ENCODE data around the gene ADCK1. TPM values are rescaled to one million over a fixed set of nuclear protein-coding genes. Genes with fewer than 3 reads are reported as not detected.
"Not testable (repeated sequence)": the region's sequence is repeated elsewhere in the genome, so short reads cannot be mapped to it uniquely, and the experiment has no call there.

ADCK1 gene
- total RNA-seq, 2 experiments from 2014 or later = 2.2 to 2.8 TPM

- ChIA-PET CTCF (no interaction called here), POLR2A (no interaction called here)
- Mint-ChIP-seq H3K27ac (no peak overlapping the region), H3K4me1 (peaks cover under 1% of the 10 kb centered on the region), H3K27me3 (no peaks in the 10 kb centered on the region), H3K4me3 (no peak overlapping the region), H3K9me3 (no peaks in the 10 kb centered on the region), H3K36me3 (ENCODE audit: low read depth) (no peaks in the 10 kb centered on the region)
- DNase-seq = no peak
Observed at GRCh38 chr14:77923131-77923936, 123.4 kb downstream of the ADCK1 start.

DNA sequence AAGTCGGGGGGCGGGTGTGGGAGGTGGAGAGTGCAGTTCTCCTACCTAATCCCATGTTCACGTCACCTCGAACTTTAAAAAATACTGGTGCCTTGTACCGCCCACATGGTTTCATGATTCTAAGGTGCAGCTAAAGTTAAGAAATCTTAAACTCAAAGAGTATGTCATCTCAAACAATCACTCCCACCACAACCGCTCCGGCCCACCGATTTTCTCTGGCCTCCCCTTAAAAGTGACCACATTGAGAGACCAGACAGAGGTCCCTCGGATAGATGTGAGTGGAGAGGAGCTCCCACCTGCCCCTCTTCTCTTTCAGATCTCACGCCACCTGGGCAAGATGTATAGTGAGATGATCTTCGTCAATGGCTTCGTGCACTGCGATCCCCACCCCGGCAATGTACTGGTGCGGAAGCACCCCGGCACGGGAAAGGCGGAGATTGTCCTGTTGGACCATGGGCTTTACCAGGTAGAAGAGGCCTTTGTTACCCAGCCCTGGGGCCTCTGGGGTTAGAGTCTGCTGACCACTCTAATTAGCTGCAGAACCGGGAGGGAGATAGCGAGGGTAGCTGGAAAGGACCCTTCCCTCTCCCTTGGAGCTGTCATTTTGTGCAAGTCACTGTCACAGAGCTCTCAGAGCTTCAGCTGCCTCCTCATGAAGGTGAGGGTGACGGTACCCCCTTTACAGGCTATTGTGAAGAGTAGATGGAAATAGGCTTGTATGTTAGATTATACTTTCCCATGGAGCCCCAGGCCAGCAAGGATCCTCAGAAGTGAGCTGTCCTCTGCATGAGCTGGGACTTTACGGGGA is 124.4 kb downstream of the ADCK1 start:
- no peaks in the 10 kb centered on the region for H3K36me3 Mint-ChIP-seq (ENCODE audit: low read depth)
- DNase-seq = no peak
- no peaks in the 10 kb centered on the region for H3K27me3 Mint-ChIP-seq
- no peaks in the 10 kb centered on the region for H3K9me3 Mint-ChIP-seq
- H3K4me3 Mint-ChIP-seq = no peak overlapping the region
- no peaks in the 10 kb centered on the region for H3K4me1 Mint-ChIP-seq
- ChIA-PET POLR2A (no interaction called here), CTCF (no interaction called here)
- no peak overlapping the region for H3K27ac Mint-ChIP-seq

- H3K36me3 Mint-ChIP-seq (ENCODE audit: low read depth) = no peaks in the 10 kb centered on the region
- DNase-seq = no peak
- no peak overlapping the region for H3K4me3 Mint-ChIP-seq
- H3K27ac Mint-ChIP-seq = no peak overlapping the region
- ChIA-PET POLR2A (no interaction called here), CTCF (no interaction called here)
- no peaks in the 10 kb centered on the region for H3K9me3 Mint-ChIP-seq
- no peaks in the 10 kb centered on the region for H3K4me1 Mint-ChIP-seq
- no peaks in the 10 kb centered on the region for H3K27me3 Mint-ChIP-seq
Observed at GRCh38 chr14:77926942-77927341, 127.0 kb downstream of the ADCK1 start.

DNA sequence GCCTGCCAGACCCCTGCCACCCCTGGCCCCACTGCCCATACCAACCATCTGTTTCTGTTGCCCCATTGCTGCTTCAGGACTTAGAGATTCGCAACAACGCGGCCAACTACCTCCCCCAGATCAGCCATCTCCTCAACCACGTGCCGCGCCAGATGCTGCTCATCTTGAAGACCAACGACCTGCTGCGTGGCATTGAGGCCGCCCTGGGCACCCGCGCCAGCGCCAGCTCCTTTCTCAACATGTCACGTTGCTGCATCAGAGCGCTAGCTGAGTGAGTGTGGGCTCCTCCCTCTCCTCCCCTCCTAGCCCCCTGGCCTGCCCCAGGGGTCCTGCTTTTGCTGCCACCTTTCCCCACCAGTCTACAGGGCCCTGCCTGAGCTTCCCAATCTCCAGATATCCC is 131.5 kb downstream of the ADCK1 start:
- ChIA-PET CTCF (no interaction called here), POLR2A (no interaction called here)
- no peak overlapping the region for H3K27ac Mint-ChIP-seq
- no peak overlapping the region for H3K4me3 Mint-ChIP-seq
- no peak for DNase-seq
- peaks cover 6% of the 10 kb centered on the region for H3K36me3 Mint-ChIP-seq (ENCODE audit: low read depth)
- H3K4me1 Mint-ChIP-seq = no peaks in the 10 kb centered on the region
- H3K9me3 Mint-ChIP-seq = peaks cover 24% of the 10 kb centered on the region
- no peaks in the 10 kb centered on the region for H3K27me3 Mint-ChIP-seq

DNA sequence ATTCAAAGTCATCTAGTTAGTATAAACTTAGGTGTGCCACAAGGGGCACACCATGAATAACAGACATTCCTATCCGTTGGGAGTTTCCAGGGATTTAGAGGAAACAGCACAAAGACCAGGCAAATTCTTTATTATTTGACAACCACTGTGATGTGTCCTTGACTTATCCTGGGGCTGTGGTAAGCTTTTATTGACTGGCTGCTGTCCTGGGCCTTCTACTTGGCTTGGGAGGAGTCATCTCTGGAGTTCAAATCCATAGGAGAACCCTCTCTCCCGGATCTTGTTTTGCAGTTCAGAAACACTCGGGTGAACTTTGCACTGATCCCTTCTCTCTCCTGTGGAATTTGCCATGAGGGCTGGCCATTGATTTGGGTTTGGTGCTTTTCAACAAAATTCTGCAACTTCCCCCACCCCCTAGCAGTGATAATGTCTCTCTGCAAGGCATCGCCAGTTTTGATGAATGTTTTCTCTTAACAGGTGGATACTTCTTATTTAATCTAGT is 136.3 kb downstream of the ADCK1 start:
- Mint-ChIP-seq H3K27me3 (no peaks in the 10 kb centered on the region), H3K27ac (no peak overlapping the region), H3K36me3 (ENCODE audit: low read depth) (peaks cover 6% of the 10 kb centered on the region), H3K4me3 (no peak overlapping the region), H3K9me3 (peaks cover 31% of the 10 kb centered on the region), H3K4me1 (no peaks in the 10 kb centered on the region)
- ChIA-PET CTCF (no interaction called here), POLR2A (no interaction called here)
- DNase-seq = no peak

- Mint-ChIP-seq H3K4me1 (no peaks in the 10 kb centered on the region), H3K4me3 (no peak overlapping the region), H3K36me3 (ENCODE audit: low read depth) (no peaks in the 10 kb centered on the region), H3K27me3 (peaks cover 3% of the 10 kb centered on the region), H3K9me3 (peaks cover 6% of the 10 kb centered on the region), H3K27ac (no peak overlapping the region)
- ChIA-PET POLR2A (no interaction called here), CTCF (no interaction called here)
- no peak for DNase-seq
Observed at GRCh38 chr14:77947372-77947771, 147.5 kb downstream of the ADCK1 start.

- no peak for DNase-seq
- H3K36me3 Mint-ChIP-seq (ENCODE audit: low read depth) = no peaks in the 10 kb centered on the region
- no peak overlapping the region for H3K27ac Mint-ChIP-seq
- H3K9me3 Mint-ChIP-seq = peaks cover 6% of the 10 kb centered on the region
- CTCF ChIA-PET = no interaction called here
- H3K4me1 Mint-ChIP-seq = no peaks in the 10 kb centered on the region
- no peak overlapping the region for H3K4me3 Mint-ChIP-seq
- peaks cover 2% of the 10 kb centered on the region for H3K27me3 Mint-ChIP-seq
- POLR2A ChIA-PET = no interaction called here
Observed at GRCh38 chr14:77950371-77951063, 150.6 kb downstream of the ADCK1 start.

DNA sequence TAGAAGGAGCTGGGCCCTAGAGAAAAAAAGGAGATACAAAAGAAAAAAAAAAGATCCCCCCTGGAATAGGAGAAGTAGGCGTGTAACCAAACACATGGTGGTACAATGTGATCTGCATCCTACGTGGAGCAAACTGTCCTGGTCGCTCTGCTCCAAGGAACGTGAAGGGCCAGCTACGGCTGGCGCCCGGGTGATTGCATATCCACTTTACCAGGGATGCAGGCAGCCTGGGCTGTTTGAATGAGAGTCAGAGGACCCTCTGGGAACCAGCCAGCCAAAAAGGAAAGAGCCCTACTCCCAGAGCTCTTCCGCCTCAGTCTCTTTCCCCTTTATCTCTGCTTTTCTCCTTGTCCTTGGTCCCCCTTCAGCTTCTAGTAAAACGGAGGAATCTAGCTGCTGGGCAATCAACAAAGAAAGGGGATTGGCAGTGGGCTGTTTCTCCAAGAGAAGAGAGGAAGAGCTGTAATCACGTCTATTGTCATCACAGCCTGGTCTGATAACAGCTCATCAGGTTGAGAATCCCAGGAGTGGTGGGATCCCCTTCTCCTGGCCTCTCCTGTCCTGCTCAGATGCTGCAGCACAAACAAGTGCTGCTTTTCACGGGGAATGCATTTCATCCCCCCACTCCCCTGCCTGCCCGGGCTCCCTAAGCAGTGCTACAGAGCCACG is 156.0 kb downstream of the ADCK1 start:
- DNase-seq = no peak
- CTCF ChIA-PET = no interaction called here
- Mint-ChIP-seq H3K9me3 (no peaks in the 10 kb centered on the region), H3K4me3 (no peak overlapping the region), H3K36me3 (ENCODE audit: low read depth) (no peaks in the 10 kb centered on the region), H3K27me3 (peaks cover 13% of the 10 kb centered on the region), H3K4me1 (no peaks in the 10 kb centered on the region), H3K27ac (no peak overlapping the region)
- POLR2A ChIA-PET = no interaction called here

- H3K4me1 Mint-ChIP-seq, H3K9me3 Mint-ChIP-seq, CTCF ChIA-PET: not testable (repeated sequence)
Observed at GRCh38 chr14:77959686-77960085, 159.8 kb downstream of the ADCK1 start.

GRCh38 chr14:77961847-77962580 is 162.1 kb downstream of the ADCK1 start:
- Mint-ChIP-seq H3K9me3 (no peaks in the 10 kb centered on the region), H3K4me3 (no peak overlapping the region), H3K27ac (no peak overlapping the region), H3K4me1 (peaks cover 3% of the 10 kb centered on the region), H3K36me3 (ENCODE audit: low read depth) (no peaks in the 10 kb centered on the region), H3K27me3 (peaks cover 30% of the 10 kb centered on the region)
- ChIA-PET CTCF (no interaction called here), POLR2A (no interaction called here)
- DNase-seq = no peak

More at GRCh38 chr14:77959686-77960085, 159.8 kb downstream of the ADCK1 start:
- H3K27ac Mint-ChIP-seq; DNase-seq; POLR2A ChIA-PET; H3K4me3 Mint-ChIP-seq; H3K36me3 Mint-ChIP-seq (ENCODE audit: low read depth): not testable (repeated sequence)
- peaks cover 26% of the 10 kb centered on the region for H3K27me3 Mint-ChIP-seq

GRCh38 chr14:77962731-77963520 is 163.0 kb downstream of the ADCK1 start:
- ChIA-PET POLR2A (no interaction called here), CTCF (no interaction called here)
- peaks cover 33% of the 10 kb centered on the region for H3K27me3 Mint-ChIP-seq
- no peak overlapping the region for H3K27ac Mint-ChIP-seq
- no peak for DNase-seq
- H3K9me3 Mint-ChIP-seq = no peaks in the 10 kb centered on the region
- peaks cover 3% of the 10 kb centered on the region for H3K4me1 Mint-ChIP-seq
- H3K36me3 Mint-ChIP-seq (ENCODE audit: low read depth) = no peaks in the 10 kb centered on the region
- no peak overlapping the region for H3K4me3 Mint-ChIP-seq

GRCh38 chr14:77964586-77964985 is 164.7 kb downstream of the ADCK1 start:
- POLR2A ChIA-PET = no interaction called here
- DNase-seq = no peak
- Mint-ChIP-seq H3K27me3 (peaks cover 41% of the 10 kb centered on the region), H3K9me3 (no peaks in the 10 kb centered on the region), H3K4me1 (peaks cover 3% of the 10 kb centered on the region), H3K4me3 (no peak overlapping the region), H3K36me3 (ENCODE audit: low read depth) (no peaks in the 10 kb centered on the region), H3K27ac (no peak overlapping the region)
- CTCF ChIA-PET = no interaction called here
